ENCODE data around the gene GTPBP6.
"Not testable (repeated sequence)": the region's sequence is repeated elsewhere in the genome, so short reads cannot be mapped to it uniquely, and the experiment has no call there.

GTPBP6 gene

GRCh38 chrX:351324-351641 is 32.7 kb upstream of the GTPBP6 start:
- DNase-seq = not testable (repeated sequence)

- DNase-seq = no peak
Measured at GRCh38 chrX:350534-351323, 32.1 kb upstream of the GTPBP6 start.

- DNase-seq = no peak
Measured at GRCh38 chrX:350148-350533, 31.5 kb upstream of the GTPBP6 start.

GRCh38 chrX:349702-350101 is 31.1 kb upstream of the GTPBP6 start:
- DNase-seq = no peak

- no peak for DNase-seq
Measured at GRCh38 chrX:349196-349595, 30.6 kb upstream of the GTPBP6 start.

GRCh38 chrX:348461-349117 is 30.0 kb upstream of the GTPBP6 start:
- no peak for DNase-seq

GRCh38 chrX:347351-348117 is 28.9 kb upstream of the GTPBP6 start:
- no peak for DNase-seq

- DNase-seq = no peak
Measured at GRCh38 chrX:346034-346813, 27.6 kb upstream of the GTPBP6 start.

GRCh38 chrX:345020-345925 is 26.7 kb upstream of the GTPBP6 start:
- DNase-seq = no peak

GRCh38 chrX:344371-344901 is 25.8 kb upstream of the GTPBP6 start:
- DNase-seq = no peak

- no peak for DNase-seq
Measured at GRCh38 chrX:341541-342101, 23.0 kb upstream of the GTPBP6 start.

- no peak for DNase-seq
Measured at GRCh38 chrX:340641-341423, 22.2 kb upstream of the GTPBP6 start.

GRCh38 chrX:340121-340520 is 21.5 kb upstream of the GTPBP6 start:
- DNase-seq = no peak

- no peak for DNase-seq
Measured at GRCh38 chrX:338836-339400, 20.3 kb upstream of the GTPBP6 start.

- no peak for DNase-seq
Measured at GRCh38 chrX:338281-338835, 19.8 kb upstream of the GTPBP6 start.

GRCh38 chrX:337331-337831 is 18.8 kb upstream of the GTPBP6 start:
- DNase-seq = no peak

- DNase-seq = no peak
Measured at GRCh38 chrX:336227-336626, 17.6 kb upstream of the GTPBP6 start.

GRCh38 chrX:335758-336155 is 17.2 kb upstream of the GTPBP6 start:
- DNase-seq = no peak

GRCh38 chrX:334971-335757 is 16.6 kb upstream of the GTPBP6 start:
- no peak for DNase-seq

Data from NCI-H187 treated with DMSO at 0.1 percent for 48 hours (cell line).